ENCODE data around the gene HCFC2.

GRCh38 chr12:104106965-104107364 is 42.6 kb downstream of the HCFC2 start:
- TF ChIP-seq ZNF274 (IDR thresholded peaks at IDR 0.05; ENCODE audit: low read depth, low read length) (no peak), YY1 (IDR thresholded peaks at IDR 0.05; ENCODE audit: insufficient read depth, insufficient read length) (no peak), SUZ12 (IDR thresholded peaks at IDR 0.05; ENCODE audit: extremely low read depth, insufficient read depth, insufficient read length) (no peak)
